CMK (cell line): ENCODE data around the gene DAPP1.
"Not testable (repeated sequence)": the region's sequence is repeated elsewhere in the genome, so short reads cannot be mapped to it uniquely, and the experiment has no call there.

ENCODE experiments used
- DNase-seq: peaks from one replicate; pipeline ENCODE4 v3.0.0-alpha.2; 2010; ENCODE audit warnings: low read depth

DAPP1 gene

GRCh38 chr4:99824070-99824599, 7.5 kb downstream of the DAPP1 start:
- no peak for DNase-seq

GRCh38 chr4:99825272-99825671, 8.6 kb downstream of the DAPP1 start:
- no peak for DNase-seq

- no peak for DNase-seq
Measured at GRCh38 chr4:99826016-99826415, 9.4 kb downstream of the DAPP1 start.

DNA sequence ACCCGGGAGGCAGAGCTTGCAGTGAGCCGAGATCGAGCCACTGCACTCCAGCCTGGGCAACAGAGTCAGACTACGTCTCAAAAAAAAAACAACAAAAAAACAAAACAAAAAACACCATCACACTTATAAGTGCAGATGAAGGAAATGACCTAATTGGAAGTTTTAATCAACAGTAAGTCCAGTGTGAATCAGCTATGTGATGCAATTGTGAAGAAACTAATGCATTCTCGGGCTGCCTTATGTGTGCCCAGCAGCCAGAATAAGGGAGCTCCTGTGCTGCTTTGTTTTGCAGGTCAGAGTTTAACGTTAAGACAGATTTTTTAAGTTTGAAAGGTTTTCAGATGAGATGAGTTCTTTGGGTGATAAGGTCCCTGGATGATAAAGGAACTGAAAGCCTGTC, 10.8 kb downstream of the DAPP1 start:
- DNase-seq: no peak

- no peak for DNase-seq
Measured at GRCh38 chr4:99827857-99828256, 11.2 kb downstream of the DAPP1 start.

DNA sequence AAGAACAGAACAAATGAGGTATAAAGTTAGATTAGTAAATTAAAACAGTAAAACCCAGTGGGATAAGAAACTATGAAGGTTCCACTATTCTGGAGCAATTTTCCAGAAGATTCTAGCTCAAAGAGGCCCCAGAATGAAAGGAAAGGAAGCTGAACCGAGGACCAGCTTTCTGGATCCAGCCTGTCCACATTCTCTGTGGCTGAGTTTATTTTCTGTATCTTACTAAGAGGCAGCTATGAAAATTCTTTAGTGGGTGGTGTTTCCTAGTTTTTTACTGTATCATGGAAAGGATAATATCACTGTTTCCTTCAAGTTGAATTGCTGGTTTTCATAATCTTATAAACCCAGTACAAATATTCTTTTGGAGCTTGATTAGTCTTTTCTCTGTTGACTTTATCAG, 11.8 kb downstream of the DAPP1 start:
- no peak for DNase-seq

DNA sequence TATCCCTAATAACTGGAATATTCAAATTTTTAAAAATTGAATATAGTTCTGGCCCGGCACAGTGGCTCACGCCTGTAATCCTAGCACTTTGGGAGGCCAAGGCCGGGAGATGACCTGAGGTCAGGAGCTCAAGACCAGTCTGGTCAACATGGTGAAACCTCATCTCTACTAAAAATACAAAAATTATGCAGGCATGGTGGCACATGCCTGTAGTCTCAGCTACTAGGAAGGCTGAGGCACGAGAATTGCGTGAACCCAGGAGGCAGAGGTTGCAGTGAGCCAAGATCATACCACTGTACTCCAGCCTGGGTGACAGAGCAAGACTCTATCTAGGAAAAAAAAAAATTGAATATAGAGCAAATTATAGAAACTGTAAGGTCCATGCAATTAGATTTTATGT, 13.4 kb downstream of the DAPP1 start:
- DNase-seq: not testable (repeated sequence)

GRCh38 chr4:99832321-99832720, 15.7 kb downstream of the DAPP1 start:
- no peak for DNase-seq

- no peak for DNase-seq
Measured at GRCh38 chr4:99832758-99833157, 16.1 kb downstream of the DAPP1 start.

DNA sequence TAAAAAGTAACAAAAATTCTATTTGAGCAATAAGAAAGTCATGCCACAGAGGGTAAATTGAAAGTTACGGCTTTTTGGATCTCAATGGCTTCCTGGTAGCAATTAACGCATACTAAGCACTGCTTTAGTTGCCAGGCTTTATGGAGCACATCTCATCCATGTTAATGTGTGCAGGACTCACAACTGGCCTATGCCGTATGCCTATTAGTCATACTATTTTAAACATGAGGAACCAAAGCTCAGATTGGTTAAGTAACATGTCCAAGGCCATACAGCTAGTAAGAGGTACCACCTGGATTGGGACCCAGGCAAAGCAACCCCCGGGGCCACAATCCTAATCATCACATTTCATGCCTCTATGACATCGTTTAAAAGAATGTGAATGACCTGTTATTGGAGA, 17.1 kb downstream of the DAPP1 start:
- DNase-seq: no peak

- no peak for DNase-seq
Measured at GRCh38 chr4:99834569-99834968, 17.9 kb downstream of the DAPP1 start.

- no peak for DNase-seq
Measured at GRCh38 chr4:99835942-99836341, 19.3 kb downstream of the DAPP1 start.

- no peak for DNase-seq
Measured at GRCh38 chr4:99838927-99839326, 22.3 kb downstream of the DAPP1 start.

GRCh38 chr4:99841129-99841528, 24.5 kb downstream of the DAPP1 start:
- DNase-seq: no peak

GRCh38 chr4:99843413-99843812, 26.8 kb downstream of the DAPP1 start:
- no peak for DNase-seq

DNA sequence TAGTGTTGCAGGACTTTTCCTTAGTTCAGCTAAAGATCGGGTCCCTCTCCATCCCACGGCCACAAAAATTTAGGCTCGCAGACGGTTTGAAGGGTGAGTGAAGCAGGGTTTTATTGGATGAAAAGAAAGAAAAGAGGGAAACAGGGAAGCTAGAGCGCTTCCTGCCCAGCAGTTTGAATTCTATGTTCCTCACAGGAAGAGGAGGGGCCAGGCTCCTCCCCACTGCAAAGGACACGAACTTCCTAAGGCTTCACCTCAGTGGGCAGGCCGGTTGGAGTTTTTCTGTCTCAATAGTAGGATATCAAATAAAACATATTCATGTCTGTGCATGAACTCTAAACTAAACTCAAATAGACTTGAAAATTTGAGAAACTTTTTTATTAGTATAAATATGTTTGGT, 27.4 kb downstream of the DAPP1 start:
- DNase-seq: no peak

DNA sequence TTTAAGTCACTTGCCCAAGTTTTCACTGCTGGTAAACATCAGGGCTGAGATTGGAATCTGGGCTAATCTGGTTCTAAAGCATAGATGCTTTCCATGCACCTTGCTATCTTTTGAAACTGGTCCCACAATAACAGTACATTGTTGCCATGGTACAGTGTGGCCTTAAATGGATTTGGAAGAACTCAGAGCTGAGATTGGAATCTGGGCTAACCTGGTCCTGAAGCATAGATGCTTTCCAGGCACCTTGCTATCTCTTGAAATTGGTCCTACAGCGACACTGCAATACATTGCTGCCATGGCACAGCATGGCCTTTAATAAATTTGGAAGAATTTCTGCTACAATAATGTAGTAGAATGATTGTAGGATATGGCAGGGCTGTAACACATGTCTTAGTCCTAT, 28.6 kb downstream of the DAPP1 start:
- DNase-seq: no peak

DNA sequence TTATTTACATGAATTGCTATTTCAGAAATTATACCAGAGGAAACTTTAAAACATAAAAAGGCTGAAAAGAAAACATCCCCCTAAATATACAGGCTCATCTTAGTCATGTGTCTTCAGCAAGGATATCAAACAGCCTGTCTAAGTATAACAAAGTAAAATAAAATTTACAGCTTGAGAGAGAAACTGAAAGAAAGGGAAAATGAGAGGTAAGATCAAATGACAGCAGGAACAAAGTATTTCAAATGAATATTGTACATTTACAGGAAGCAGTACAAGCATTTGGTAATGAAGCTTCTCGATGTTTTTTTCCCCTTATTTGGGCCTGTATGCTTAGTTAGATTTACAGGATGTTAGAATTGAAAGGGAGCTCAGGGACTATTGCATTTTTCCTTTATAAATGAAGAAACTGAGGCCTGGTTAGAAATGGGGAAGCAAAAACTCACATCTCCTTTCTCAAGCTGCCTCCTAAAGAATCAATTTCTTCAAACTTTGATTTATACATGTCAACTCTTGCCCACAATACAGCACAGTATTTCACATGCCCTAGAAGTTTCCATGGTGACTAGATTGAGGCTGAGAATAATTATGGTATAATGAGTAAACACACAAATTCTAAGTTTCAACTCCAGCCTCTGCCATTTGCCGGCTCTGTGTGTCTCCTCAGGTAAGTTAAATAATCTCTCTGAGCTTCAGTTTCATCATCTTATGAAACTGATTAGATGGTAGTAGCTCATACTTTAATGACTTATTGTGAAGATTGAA, 29.3 kb downstream of the DAPP1 start:
- DNase-seq: no peak

DNA sequence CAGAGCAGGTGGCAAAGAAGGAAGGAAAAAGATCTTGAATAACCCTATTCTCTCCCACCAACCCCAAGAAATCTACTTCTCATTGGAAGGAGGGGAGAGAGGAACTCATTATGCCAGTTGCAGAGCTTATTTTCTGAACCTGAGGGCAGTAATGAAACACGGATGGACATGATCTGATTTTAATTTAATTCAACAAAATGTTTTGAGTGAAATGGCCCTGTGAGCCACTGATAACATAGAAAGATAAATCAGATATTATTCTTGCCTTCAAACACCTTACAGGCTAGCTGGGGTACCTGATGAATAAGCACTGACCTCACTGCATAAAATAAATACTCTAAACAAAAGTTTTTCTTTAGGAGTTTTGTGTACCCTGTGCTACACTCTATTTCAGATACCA, 30.3 kb downstream of the DAPP1 start:
- DNase-seq: no peak

DNA sequence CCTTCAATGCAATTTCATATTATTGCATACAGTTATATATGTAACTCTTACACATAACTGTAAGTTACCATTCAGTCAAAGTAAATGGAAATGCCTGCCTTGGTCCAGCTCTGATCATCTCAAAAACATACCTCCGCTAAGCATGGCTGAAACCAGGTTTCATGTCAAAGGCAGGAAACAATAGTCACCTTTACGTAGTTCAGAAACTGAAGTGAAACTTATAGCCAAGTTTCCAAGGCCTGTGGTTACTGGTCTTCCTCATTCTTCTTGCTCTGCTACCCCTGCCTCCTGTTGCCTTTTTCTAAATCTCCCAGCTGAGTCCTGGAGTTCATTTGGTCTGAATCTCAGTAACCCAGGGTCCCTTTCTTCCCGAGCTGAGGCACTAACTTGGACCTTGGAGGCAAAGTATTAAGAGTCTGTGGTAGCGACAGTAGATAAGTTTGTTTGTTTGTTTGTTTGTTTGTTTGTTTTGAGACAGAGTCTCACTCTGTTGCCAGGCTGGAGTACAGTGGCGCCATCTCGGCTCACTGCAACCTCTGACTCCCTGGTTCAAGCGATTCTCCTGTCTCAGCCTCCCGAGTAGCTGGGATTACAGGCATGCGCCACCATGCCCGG, 30.8 kb downstream of the DAPP1 start:
- no peak for DNase-seq

DNA sequence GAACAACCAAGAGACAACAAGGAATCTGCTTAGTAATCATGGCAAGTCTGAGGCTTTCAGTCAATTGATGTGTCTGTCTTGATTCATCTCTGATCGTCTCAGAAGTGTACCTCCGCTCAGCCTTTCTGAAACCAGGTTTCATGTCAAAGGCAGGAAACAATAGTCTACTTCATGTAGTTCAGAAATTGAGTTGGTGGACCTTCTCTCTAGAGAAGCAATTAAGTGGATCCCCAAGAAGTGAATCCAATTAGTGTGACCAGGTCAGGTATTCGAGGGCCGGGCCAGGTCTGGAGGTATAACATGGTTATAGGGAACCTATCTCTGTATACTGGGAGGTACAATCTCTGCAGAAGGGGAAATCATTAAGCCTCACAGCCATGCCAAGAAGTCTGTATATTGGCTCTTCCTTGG, 32.0 kb downstream of the DAPP1 start:
- no peak for DNase-seq

- DNase-seq: no peak
Measured at GRCh38 chr4:99852199-99852749, 35.6 kb downstream of the DAPP1 start.

DNA sequence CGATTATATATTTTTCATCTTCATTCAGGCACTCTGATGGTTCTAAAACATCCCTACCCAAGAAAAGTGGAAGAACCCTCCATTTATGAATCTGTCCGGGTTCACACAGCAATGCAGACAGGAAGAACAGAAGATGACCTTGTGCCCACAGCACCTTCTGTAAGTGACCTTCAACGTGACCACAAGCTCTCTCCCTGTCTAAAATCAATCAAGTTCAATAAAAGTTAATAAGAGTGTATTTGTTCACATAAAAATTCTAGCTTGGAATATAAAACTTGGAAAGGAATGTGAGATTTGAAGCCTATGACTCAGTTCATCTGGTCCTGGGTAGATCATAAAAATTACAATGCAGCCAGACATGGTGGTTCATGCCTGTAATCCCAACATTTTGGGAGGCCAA, 36.6 kb downstream of the DAPP1 start:
- DNase-seq: no peak
